Ishikawa (cell line): Measurements from ENCODE around the gene B3GAT1.

Experiments
- CEBPB ChIP-seq: IDR thresholded peaks from 2 replicates; pipeline ENCODE4 v1.6.1; 2012
- CREB1 ChIP-seq: IDR thresholded peaks from 2 replicates; pipeline ENCODE4 v1.6.1; 2012; ENCODE audit warnings: low read depth
- EGR1 ChIP-seq: IDR thresholded peaks from 2 replicates; pipeline ENCODE4 v1.6.1; 2012
- EP300 ChIP-seq: IDR thresholded peaks from 2 replicates; pipeline ENCODE4 v1.6.1; 2012; ENCODE audit warnings: borderline replicate concordance
- FOXM1 ChIP-seq: IDR thresholded peaks from 2 replicates; pipeline ENCODE4 v1.6.1; 2012; ENCODE audit warnings: low read depth, borderline replicate concordance
- MAX ChIP-seq: IDR thresholded peaks from 2 replicates; pipeline ENCODE4 v1.6.1; 2012
- NFIC ChIP-seq: IDR thresholded peaks from 2 replicates; pipeline ENCODE4 v1.6.1; 2012
- RAD21 ChIP-seq: IDR thresholded peaks from 2 replicates; pipeline ENCODE4 v1.6.1; 2012; ENCODE audit warnings: low read depth
- TAF1 ChIP-seq: IDR thresholded peaks from 2 replicates; pipeline ENCODE4 v1.6.1; 2012; ENCODE audit warnings: low read depth, mild to moderate bottlenecking
- TCF12 ChIP-seq: IDR thresholded peaks from 2 replicates; pipeline ENCODE4 v1.6.1; 2012; ENCODE audit warnings: low read depth
- TEAD4 ChIP-seq: IDR thresholded peaks from 2 replicates; pipeline ENCODE4 v1.6.1; 2012
- YY1 ChIP-seq: IDR thresholded peaks from 2 replicates; pipeline ENCODE4 v1.6.1; 2012; ENCODE audit warnings: low read depth
- ZBTB7A ChIP-seq: IDR thresholded peaks from 2 replicates; pipeline ENCODE4 v1.6.1; 2012; ENCODE audit warnings: low read depth
- TF ChIP-seq, protein P1 (sequence below): IDR thresholded peaks from 2 replicates; pipeline ENCODE4 v1.6.1; 2012; ENCODE audit warnings: low read depth, mild to moderate bottlenecking
- TF ChIP-seq, protein P2 (sequence below): IDR thresholded peaks from 2 replicates; pipeline ENCODE4 v1.6.1; 2012

The B3GAT1 gene

DNA sequence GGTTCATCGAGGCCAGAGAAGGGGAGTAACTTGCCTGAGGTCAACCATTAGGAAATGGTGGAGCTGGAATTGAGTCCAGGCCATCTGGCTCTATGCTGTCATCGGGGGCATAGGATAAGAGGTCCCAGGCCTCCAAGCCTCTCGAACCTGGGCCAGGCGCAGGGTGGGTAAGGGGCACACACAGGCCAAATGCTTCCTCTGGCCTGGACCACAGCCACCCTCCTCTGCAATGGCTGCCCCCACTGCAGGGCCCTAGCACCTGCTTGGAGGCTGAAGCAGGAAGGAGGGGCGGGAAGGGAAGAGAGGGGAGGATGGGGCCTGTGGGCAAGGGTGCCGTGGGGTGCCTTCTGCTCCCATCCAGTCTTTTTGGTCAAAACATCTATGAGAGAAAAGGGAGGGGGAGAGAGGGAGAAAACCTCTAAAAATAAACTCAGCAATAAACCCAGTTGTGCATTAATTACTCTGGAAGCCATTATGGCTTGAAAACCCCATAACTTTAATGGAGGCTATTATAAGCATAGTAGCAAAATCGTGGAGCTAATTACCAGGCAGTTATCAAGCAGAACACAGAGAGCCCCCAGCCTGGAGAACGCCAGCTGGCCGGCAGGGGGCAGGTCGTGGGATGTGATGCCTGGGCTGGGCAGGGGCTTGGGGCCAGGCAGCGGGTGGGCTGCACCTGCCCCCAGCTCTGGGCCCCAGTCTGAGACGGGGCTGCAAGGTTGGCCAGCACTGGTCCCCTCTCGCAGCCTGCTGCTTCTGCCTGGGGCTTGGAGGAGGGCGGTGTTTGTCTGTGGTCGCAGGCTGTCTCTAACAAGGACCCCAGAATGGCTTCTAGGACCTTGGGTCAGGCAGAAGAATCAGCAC is 21.1 kb downstream of the B3GAT1 start:
- TF ChIP-seq YY1 (no peak), FOXM1 (no peak)

DNA sequence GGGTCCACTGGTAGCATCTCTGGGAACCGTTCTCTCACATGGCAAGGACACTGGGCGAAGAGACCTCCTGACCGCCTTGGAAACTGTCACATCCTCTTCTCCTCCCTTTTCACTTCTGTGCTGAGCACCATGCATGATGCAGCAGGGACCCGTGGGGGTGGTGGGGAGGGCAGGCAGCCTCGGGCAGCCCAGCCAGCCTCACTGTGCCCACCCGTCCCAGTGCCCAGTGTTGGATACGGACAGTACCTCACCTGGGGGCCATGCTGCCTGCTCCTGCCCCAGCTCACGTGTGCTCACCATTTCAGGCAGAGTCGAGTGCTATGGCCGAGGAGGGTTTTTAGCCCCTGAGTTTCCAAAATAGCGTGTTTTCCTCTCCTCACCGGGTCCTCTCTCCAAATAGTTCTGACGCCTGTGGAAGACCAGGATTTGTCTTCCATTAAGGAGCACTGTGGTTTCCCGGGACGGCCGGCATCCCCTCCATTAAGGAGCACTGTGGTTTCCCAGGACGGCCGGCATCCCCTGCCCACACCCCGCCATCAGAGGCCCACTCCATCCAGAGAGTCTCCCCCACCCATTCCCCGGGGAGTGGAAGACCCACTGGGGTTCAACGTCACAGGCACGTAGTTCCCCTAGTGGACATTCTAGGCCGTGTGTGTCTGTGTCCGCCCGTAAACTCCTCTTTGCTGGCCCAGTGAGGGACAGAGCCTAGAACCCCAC is 22.4 kb downstream of the B3GAT1 start:
- TF ChIP-seq NFIC (no peak), RAD21 (no peak), MAX (no peak)

GRCh38 chr11:134388590-134388989 is 23.5 kb downstream of the B3GAT1 start:
- TF ChIP-seq, protein P1, sequence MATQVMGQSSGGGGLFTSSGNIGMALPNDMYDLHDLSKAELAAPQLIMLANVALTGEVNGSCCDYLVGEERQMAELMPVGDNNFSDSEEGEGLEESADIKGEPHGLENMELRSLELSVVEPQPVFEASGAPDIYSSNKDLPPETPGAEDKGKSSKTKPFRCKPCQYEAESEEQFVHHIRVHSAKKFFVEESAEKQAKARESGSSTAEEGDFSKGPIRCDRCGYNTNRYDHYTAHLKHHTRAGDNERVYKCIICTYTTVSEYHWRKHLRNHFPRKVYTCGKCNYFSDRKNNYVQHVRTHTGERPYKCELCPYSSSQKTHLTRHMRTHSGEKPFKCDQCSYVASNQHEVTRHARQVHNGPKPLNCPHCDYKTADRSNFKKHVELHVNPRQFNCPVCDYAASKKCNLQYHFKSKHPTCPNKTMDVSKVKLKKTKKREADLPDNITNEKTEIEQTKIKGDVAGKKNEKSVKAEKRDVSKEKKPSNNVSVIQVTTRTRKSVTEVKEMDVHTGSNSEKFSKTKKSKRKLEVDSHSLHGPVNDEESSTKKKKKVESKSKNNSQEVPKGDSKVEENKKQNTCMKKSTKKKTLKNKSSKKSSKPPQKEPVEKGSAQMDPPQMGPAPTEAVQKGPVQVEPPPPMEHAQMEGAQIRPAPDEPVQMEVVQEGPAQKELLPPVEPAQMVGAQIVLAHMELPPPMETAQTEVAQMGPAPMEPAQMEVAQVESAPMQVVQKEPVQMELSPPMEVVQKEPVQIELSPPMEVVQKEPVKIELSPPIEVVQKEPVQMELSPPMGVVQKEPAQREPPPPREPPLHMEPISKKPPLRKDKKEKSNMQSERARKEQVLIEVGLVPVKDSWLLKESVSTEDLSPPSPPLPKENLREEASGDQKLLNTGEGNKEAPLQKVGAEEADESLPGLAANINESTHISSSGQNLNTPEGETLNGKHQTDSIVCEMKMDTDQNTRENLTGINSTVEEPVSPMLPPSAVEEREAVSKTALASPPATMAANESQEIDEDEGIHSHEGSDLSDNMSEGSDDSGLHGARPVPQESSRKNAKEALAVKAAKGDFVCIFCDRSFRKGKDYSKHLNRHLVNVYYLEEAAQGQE: no peak
- TF ChIP-seq TEAD4: no peak
- TF ChIP-seq CREB1: no peak
- TF ChIP-seq TAF1: no peak
- TF ChIP-seq YY1: no peak
- TF ChIP-seq MAX: no peak
- no peak for TF ChIP-seq ZBTB7A
- TF ChIP-seq EP300: no peak
- no peak for TF ChIP-seq RAD21
- no peak for TF ChIP-seq NFIC
- TF ChIP-seq EGR1: no peak
- no peak for TF ChIP-seq CEBPB
- no peak for TF ChIP-seq TCF12
- TF ChIP-seq, protein P2, sequence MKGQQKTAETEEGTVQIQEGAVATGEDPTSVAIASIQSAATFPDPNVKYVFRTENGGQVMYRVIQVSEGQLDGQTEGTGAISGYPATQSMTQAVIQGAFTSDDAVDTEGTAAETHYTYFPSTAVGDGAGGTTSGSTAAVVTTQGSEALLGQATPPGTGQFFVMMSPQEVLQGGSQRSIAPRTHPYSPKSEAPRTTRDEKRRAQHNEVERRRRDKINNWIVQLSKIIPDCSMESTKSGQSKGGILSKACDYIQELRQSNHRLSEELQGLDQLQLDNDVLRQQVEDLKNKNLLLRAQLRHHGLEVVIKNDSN: no peak

- TF ChIP-seq EP300 (no peak), TEAD4 (no peak), NFIC (no peak), CREB1 (no peak)
These were observed 24.5 kb downstream of the B3GAT1 start for GRCh38 chr11:134387501-134387900.

DNA sequence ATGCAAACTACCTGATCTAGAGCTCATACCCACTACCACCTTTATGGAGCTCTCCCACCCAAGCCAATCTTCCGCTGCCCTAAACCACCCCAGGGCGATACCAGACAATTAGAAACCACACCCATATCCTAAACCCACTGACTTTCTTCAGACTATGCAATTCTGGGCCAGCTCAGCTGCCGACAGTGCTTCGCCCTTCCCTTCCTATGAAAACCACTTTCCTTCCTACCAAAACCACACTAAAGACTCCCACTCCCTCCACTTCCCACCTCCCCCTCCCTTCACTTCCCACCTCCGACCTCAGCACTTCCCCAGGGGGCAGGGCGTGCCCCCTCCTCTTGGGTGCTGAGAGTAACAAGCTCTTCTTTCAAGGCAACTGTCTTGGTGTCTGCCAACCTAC is 25.1 kb downstream of the B3GAT1 start:
- no peak for TF ChIP-seq TCF12
- TF ChIP-seq EP300: no peak
- TF ChIP-seq NFIC: no peak
- TF ChIP-seq CEBPB: no peak
- TF ChIP-seq CREB1: no peak
- no peak for TF ChIP-seq RAD21
- TF ChIP-seq, protein P2: no peak
- no peak for TF ChIP-seq FOXM1
- TF ChIP-seq EGR1: no peak
- TF ChIP-seq, protein P1: no peak
- no peak for TF ChIP-seq YY1
- no peak for TF ChIP-seq TEAD4
- no peak for TF ChIP-seq TAF1
- TF ChIP-seq MAX: no peak
- no peak for TF ChIP-seq ZBTB7A

GRCh38 chr11:134385774-134386565 is 26.1 kb downstream of the B3GAT1 start:
- TF ChIP-seq FOXM1: no peak
- TF ChIP-seq NFIC: no peak
- no peak for TF ChIP-seq ZBTB7A
- no peak for TF ChIP-seq YY1
- no peak for TF ChIP-seq TEAD4
- TF ChIP-seq CREB1: no peak
- no peak for TF ChIP-seq TAF1
- no peak for TF ChIP-seq CEBPB
- TF ChIP-seq EGR1: no peak
- TF ChIP-seq, protein P1: no peak
- no peak for TF ChIP-seq TCF12
- no peak for TF ChIP-seq EP300
- no peak for TF ChIP-seq RAD21
